ENCODE results near the gene MAD1L1.
A peak's percentile ranks its signal among the peaks of the same experiment; 100 is the strongest.
"Not testable (repeated sequence)": the region's sequence is repeated elsewhere in the genome, so short reads cannot be mapped to it uniquely, and the experiment has no call there.

MAD1L1 gene

DNA sequence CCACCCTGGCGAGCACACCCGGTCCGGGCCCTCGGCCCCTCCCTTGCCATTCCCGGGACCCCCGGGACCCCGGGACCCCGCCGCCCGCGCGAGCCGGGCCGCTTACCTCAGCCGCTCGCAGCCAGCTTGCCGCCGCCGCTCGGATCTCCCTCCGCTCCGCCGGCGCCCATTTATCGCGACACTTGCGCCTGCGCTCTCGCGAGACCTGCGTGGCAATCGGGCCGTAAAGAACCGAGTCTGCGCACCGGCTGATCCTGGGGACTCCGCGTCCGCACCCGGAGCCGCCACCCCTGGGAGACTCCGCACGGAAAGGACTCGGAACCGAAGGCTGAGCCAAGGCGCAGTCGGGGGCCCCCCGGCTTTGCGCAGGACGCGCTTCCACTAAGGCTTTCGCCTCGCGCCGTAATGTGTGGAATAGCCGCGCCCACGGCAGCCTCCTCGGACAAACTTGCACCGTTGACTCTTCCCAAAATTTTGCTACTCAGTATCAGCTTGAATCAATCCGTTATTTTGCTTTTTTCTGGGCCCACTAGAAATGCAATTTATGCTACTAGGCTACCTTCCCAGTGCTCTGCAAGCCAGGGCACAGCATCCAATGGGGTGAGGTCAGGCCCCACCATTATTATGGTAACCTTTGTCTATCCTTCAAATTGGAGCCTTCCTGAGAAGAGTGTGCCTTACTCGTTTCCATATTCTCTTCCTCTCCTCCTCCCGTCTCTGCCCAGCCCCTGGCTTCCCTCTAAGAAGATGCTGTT lies at the start of gene MAD1L1:
Gene MAD1L1, minus strand, starts transcription at position 180 of the 755 bp plus-strand sequence. CDS start 2,812 bp downstream, outside the sequence.
- DNase-seq = peak; percentile 89

DNA sequence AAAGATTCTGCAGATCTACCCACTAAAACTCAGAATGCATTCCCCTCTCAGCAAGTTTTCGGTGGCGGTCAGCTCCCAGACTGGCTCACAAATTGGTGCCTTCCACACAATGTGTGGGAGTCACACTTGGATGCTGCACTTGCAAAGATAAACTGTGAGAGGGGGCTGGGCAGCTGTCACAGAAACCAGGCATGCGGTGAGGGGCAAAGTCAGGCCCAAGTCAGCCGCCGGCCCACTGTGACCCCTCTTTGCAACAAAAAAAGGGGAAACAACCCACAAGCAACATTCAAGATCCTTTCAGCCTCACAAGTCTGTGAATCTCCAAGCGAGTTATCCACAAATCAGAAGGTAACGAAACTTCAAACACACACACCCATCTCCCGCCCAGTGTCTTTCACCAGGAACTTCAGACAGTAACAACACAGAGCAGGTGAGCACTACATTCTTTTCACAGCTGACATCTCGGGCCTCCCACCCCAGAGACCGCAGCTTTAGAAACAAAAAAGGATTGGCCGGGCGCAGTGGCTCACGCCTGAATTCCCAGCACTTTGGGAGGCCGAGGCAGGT lies 49.5 kb upstream of the MAD1L1 start:
- no peak for DNase-seq

DNA sequence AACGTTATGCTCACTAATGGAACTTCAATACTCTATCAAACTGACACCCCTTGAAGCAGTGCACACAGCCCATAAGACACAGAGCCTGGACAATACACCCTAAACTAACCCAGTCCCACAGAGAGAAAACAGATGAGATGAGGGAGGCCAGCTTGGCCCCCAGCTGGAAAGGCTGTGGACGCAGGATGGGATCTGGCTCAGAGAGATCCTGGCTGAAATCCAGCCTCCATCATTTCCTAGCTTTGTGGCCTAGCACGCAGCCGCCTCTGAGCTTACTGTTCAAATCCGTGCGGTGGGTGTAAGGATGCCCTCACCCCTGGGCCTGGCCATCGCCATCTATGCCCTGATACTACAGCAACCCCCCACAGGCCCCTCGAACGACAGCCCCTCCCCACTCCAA lies 48.8 kb upstream of the MAD1L1 start:
- DNase-seq = no peak

DNA sequence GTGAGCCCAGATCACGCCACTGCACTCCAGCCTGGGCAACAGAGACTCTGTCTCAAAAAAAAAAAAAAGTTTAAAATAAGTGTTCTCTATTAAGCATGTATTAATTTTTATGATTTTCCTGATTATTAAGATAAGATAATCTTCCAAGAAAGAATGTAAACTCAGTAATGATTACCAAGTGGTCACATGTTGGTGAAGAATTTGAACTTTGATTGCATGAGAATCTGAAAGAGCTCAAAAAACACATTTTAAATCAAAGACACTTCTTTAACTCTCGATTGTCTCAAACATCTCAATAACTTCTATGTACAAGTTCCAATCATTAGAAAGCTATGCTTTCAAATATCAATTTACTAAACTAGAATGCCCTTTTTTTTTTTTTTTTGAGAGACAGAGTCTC lies 47.7 kb upstream of the MAD1L1 start:
- DNase-seq = no peak

DNA sequence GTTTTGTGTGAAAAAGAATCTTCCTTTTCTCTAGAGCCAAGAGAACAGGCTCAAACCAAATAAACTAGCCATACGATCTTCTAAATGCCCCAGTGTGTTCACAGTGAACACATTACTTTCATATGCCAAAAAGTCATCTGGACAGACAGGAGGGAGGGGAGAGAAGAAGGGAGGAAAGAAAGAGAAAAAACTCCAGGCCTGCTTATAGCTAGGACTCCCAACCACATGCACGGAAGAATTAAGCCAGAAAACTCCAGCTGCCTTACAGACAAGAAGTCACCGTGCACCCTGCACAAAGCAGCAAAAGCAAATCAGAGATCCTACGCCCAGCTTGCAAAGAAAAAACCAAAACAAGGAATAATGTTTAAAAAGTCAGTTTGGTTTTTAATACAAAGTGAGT lies 47.2 kb upstream of the MAD1L1 start:
- DNase-seq = no peak

DNA sequence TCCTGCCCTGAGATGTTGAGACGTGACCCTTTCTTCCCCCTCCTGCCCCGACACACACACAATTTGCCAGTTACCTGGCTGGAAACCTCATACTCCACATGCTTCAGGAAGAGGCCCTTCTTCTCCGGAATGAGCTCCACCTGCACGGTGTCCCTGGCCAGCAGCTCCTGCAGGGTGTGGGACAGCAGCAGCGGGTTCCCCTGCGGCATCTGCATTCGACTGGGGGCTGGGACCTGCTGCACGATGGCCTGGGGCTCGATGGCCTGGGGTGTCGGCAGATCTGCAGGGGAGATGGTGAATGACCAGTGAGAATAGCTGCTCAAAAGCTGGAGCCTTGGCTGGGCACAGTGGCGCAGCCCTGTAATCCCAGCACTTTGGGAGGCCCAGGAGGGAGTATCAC lies 45.3 kb upstream of the MAD1L1 start:
- no peak for DNase-seq

DNA sequence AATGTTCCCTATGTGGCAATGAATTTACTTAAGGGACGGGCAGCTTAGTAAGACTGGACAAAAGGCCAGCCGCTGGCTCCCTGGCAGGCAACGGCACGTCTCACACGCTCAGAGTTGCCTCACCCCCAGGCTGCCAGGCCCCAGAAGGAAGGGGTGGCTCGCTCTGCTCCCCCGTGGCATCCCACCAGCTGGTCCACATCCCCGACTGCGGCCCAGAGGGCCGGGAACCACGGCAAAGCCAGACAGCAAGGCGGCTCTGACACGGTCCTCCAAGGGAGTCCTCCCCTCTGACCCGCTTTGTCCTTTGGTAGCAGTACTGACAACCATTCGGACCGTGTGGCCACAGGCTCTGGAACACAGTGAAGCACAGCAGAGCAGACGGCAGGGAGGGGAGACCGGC lies 43.4 kb upstream of the MAD1L1 start:
- no peak for DNase-seq

DNA sequence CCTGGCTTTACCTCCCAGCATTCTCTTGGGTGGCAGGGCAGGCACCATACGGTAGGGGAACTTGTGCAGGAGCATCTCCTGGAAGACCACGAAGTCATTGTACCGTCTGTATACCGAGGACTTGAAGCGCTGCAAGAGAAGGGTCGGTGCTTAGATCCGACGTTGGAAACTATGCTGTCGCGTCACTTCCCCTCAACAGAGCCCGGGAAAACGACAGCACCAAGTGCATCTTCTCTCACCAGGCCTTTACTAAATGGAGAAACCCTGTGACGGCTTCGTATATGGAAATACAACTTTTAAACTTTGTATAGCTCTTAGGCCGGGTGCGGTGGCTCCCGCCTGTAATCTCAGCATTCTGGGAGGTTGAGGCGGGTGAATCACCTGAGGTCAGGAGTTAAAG lies 42.4 kb upstream of the MAD1L1 start:
- DNase-seq = no peak

DNA sequence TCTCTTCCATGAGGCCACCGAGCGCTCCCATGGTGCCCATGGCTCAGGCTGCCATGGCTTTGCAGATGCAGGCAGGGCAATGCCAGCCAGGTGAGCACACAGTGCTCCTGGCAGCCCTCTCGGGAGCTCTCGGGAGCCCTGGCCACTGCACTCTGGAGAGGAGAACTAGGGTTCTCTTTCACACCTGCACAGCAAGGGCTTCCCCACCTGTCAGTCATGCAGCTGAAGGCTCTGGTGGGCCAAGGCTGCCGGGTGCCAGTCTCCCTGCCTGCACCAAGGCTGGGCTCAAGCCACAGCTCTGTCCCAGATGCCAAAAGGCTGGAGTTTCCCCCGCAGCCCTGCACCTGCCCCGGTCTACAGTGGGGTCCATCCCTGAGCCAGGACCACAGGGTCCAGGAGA lies 41.9 kb upstream of the MAD1L1 start:
- DNase-seq = no peak

DNA sequence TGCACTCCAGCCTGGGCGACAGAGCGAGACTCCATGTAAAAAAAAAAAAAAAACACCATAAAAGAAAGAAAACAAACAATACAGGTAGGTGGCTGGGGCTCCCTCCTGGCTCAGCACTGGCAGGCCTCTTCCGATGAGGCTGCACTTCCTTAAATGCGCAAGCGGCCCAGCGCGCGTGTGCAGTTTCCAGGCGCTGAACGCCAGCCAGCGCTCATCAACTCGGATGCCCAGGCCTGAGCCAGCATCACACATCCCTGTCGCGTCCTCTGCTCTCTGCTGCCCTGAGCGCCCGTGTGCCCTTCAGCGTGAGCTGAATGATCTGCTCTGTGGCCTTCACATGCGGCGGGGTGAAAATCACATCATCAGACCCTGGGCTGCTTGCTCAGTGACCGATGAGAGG lies 41.1 kb upstream of the MAD1L1 start:
- DNase-seq = no peak

DNA sequence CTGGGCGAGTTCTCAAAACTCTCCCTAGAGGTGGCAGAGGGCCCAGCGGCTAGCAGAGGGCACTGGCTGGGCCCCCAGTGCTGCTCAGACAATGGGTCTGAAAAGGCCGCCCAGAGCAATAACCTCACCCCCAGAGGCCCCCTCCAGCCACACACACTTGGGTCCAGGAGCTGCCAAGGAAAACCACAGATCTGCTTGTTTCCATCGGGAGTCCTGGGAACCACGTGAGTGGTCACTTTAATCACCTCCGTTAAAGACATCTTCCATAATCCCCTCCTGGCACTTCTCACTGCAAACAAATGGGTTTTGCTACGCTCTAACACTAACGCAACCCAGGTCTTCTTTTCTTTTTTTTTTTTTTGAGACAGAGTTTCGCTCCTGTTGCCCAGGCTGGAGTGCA lies 39.3 kb upstream of the MAD1L1 start:
- DNase-seq = no peak

DNA sequence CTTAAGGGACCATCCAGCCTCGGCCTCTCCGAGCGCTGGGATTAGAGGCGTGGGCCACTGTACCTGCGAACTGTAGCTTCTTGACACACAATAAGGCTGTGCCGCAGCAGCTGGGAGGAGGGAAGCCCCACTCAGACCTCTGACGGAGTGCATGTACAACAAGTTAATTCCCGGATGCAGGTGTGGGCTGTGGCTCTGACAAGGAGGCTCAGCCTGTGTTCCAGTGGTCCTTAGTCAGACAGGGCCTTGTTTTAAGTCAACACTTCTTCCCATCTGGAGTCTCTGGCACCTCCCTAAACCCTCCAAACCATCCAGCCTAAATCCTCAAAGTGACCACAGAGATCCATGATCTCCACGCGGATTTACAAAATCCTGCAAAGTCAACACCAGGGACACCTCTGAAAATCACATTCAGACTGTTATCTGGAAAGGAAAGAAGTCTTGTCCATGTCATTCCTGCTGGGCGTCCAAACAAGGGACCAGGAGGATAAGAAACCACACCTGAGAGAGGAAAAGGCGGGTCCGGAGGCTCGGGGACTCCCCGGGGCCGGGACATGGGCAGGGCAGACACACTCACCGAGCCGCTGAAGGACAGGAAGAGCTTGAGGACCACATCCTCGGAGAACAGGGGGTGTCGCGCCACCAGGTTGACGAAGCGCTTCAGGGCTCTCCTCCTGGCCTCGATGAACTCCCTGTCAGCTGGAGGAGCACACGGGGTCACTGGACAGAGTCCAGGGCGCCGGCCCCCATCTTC lies 38.7 kb upstream of the MAD1L1 start:
- no peak for DNase-seq

DNA sequence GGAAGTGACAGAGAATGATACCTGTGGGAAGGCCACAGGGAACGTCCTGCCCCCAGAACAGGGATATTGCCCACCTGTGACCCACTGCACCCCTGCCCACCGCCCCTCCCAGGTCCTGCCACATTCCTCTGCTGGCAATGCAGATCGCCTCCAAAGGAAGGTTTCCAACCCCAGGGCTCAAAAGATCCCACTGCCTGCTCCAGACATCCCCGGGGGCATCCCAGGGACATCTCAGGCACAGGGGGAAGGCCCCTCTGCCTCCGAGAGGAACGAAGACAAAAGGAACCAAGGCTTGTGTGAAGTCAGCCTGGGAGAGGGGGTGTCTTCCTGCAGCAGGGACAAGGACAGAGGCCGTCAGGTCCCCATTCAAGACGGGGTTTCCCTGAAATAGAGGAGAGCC lies 37.8 kb upstream of the MAD1L1 start:
- DNase-seq = no peak

DNA sequence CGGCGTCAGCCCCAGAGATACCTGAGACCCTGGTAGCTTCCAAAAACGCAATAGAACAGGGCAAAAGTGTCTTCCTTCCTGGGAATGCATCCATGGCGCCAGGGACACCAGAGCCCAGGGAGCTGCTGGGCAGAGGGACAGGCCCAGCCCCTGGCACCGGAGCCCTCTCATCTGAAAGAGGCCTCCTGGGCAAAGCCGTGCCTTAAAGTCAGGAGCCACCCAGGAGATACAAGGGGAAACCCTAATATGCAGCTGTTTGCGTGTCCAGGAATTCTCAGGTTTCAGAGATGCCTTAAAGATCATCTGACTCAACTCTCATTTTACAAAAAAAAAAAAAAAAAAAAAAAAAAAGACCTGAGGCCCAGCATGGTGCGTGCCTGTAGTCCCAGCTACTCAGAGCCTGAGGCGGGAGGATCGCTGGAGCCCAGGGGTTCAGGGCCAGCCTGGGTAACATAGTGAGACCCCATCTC lies 37.3 kb upstream of the MAD1L1 start:
- DNase-seq = no peak

DNA sequence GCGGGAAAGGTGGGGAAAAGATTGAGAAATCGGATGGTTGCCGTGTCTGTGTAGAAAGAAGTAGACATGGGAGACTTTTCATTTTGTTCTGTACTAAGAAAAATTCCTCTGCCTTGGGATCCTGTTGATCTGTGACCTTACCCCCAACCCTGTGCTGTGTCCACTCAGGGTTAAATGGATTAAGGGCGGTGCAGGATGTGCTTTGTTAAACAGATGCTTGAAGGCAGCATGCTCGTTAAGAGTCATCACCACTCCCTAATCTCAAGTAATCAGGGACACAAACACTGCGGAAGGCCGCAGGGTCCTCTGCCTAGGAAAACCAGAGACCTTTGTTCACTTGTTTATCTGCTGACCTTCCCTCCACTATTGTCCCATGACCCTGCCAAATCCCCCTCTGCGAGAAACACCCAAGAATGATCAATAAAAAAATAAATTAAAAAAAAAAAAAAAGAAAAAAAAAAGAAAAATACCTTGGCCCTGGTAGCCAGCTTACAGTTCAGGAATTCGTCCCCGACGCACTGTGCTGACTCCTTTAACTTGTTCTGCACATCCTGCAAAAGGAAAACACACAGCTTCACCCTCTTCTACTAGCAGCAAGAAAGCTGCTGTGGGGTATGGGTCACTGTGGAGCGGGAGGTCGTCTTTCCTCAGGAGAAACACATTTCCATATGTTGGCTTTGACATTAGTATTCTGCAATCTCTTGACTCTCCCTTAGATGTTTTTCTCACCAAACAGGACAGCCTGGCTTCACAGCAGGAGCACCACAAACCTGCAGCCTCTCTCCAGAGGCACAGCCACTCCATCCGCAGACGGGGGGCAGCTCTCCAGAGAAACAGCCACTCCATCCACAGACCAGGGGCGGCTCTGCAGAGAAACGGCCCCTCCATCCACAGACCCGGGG lies 36.6 kb upstream of the MAD1L1 start:
- not testable (repeated sequence) for DNase-seq

DNA sequence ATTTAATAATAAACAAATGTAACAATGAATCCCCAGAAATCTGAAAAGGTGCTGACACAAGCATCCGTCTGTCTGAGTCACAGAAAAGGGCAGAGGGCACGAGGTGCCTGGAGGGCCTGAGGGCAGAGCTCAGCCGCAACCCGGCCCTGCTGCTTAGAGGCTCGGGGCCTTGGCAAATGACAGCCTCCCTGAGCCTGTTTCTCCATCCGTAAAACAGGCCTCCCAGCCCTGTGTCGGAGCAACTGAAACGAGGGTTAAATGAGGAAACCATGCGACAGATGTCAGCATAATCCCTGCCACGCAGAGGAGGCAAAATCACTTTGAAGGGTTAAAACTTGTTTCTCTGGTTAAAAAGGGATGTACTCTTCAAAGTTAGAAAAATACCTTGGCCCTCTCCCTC lies 34.2 kb upstream of the MAD1L1 start:
- no peak for DNase-seq

DNA sequence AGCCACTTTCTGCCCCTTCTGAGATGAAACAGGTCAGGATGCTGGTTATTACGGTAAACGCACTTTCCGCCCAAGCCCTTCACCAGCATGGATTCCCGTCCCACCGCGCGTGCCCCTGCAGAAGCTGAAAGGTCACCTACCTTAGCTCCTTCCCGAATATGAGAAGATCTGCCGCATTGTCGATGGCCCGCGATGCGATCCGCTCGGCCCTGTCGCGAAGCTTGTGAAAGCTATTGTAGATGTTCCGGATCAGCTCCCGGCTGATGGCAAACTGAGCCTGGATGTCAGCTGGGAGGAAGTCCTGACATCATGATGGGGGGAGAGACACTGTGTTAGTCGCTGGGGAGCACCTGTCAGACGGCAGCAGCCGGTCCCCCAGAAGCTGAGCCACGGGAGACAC lies 31.4 kb upstream of the MAD1L1 start:
- no peak for DNase-seq

DNA sequence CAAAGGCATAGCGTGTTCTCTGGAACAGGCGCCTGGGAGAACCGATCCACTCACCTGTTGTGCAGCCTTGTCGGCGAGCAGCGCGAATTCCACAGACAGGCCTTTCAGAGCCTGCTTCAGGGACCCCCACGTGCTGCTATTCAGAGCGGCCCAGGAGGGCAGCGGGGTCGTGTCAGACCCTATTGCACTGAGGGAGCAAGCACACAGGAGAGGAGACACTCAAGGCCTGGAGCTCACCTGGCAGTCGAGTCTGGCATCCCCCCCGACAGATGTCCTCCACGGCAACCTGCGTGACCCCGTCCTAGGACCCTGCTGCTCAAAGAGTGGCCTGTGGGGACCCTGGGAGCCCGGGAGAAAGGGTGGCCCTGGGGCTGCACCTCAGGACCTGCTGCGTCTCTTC lies 30.4 kb upstream of the MAD1L1 start:
- DNase-seq = no peak

DNA sequence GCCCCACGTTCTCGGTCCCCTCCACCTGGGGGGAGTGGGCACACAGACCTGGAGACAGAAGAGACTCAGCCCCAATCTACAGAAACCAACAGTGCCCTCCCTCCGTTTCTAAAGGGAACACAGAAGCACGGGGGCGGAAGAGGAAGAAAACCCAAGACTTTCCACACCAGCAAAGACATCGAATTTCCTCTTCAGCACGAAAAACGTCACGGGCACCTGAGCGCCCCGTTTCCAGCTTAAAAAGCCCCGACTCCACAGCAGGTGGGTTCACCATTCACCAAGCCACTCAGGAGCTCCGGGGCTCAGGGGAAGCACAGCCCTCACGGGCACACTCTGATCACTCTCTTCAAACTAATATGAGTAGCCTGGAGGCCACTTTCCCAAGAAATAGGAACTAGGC lies 28.9 kb upstream of the MAD1L1 start:
- DNase-seq = peak; percentile 39

DNA sequence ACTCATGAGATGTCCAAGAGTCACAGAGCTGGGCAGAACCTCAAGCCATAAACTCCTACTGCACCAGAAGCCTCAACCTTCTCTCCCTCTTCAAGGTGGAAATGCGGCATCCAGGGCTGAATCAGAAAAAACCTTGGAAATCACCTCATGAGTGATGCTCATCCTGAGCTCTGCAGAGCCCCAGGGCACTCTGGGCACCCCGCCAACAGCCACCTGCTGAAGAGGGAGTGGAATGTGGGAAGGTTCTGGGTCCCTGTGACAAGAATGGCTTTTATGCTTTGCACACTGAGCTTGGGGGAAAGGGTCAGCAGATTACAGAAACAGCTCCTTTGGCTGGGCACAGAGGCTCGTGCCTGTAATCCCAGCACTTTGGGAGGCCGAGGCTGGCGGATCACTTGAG lies 28.1 kb upstream of the MAD1L1 start:
- no peak for DNase-seq

DNA sequence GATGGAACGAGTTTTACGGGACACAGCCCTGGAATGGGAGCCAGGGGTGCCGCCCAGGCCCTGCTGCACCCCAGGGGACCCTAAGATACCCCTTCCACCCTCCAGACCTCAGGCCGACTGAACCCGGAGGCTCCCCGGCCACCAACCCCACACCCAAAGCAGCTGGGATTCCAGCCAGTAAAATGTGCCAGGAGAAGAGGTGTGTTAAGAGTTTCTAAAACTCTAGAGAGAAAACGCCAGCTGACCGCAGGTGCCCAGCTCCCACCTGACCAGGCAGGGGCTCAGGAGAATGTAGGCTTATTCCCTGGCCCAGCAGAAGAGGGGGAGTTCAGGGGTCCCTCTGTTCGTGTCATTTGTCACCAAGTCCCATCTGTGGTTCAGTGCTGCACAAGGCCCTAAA lies 26.7 kb upstream of the MAD1L1 start:
- DNase-seq = no peak

DNA sequence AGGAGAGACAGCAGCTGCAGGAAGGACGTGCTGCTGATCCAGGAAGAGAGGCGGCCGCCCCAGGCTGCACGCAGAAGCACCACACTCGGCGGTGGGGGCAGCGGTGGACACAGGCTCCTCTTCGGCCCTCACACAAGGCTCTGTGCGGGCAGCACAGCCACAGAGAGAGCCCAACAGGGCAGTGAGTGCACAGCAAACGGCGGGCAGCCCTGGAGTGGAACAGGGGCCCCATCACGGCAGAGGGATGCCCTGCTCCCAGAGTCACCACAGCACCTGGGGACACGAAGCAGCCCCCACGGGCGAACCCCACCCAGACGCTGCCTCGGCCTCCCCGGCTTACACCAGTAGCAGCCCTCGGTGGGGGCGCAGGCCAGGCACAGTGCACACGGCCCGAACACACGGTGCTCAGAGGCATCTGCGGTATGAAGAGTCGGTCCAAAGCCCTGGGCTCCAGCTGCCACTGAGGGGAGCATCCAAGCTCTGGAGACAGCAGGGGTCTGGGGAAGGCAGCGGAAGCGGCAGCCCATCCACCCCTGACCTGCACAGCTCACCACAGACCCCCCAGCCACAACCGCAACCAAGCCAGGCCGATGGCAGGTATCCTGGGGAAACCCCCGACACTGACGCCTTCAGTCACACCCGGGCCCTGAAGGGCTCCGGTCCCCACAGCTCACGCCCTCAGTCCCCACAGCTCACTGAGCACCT lies 26.1 kb upstream of the MAD1L1 start:
- DNase-seq = no peak

Data from activated T-cell treated with anti-CD3 and anti-CD28 coated beads, Interleukin-2, amount 50 U/mL, for 1 hour (primary cell).